ENCODE measurements around the gene ACTL10. TPM values are rescaled to one million over a fixed set of nuclear protein-coding genes. Genes with fewer than 3 reads are reported as not detected.

The ACTL10 gene
- total and polyA plus RNA-seq, 5 donors = 0.27 to 0.71 (median 0.31) TPM

DNA sequence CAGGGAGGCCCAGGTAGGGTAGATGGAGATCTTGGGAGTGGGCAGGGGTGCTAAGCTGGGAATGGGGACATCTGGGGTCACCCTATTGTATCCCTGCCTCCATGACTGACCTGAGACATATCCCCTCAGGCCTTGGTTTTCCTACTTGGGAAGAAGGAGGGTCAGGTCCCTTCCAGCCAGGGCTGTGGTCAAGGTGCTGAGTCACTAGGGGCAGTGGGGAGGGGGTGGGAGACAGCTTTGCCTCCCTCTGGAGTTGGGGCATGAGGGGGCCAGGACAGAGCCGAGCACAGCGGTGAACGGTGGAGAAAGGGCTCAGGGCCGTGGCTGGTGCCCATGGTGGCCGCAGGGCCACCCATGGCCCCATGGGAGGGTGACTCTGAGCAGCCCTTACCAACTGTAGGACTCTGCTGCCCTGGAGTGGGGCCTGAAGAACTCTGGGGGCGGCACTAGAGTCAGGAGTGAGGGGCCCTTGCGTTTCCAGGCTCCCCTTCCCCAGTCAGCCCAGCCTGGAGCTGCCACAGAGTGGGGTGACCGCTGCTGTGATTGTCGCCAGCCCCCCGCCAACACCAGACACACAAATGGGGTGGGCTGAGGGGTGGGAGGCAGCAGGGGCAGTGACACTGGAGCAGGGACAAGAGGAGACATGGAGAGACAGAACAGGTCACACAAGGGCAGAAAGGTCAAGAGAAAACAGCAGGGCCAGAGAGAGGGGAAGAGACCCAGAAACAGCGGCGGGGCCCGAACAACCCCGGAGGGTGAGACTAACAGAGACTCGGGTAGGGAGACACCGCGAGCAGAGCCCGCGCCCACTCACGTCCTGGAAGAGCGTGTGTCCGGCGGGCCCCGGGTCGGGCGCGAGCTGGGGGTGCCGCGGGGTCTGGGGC is 6.9 kb downstream of the ACTL10 start:
- H3K4me1 ChIP-seq (ENCODE audit: control insufficient read depth, insufficient read depth, low read length) = no peaks in the 10 kb centered on the region
- peak in 1 of 2 donors; percentile 2 for ATAC-seq
- intact Hi-C loops (cut with DNase I) = no loop called here

DNA sequence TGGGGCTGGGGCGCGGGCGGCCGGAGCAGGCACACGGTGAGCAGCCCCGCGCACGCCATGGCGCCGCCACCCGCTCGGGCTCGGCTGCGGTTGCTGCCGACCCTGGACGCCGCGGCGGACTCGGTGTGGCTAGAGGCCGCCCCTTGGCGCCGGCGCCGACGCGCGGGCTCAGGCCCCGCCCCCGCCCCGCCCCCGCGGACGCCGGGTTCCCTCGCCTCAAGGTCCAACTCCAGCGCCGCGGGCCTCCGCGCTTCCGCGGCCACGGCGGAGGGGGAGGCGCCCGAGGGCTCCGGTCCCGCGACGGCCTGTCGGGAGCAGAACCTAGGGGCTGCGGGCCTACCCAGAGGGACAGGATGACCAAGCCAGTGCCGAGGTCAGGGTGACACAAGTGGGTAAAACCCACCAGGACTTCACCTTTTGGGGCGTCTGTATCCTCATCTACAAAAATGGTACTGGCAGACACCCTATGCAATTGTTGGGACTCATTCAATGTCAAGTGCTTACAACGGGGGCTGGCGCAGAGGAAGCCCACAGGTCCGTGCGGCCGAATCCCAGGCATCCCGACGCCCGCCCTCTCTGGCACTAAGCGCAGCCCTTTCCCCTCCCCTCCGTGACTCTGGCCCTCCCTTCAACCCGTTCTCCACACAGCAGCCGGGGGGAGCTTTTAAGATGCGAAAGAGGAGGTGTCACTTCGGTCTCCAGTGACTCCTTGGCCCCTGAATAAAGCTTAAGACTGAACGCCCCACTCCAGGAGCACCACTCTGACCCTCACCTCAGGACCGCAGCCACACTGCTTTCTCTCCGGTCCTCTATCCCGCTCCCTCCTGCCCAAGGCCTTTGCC is 7.8 kb downstream of the ACTL10 start, which contains the start of gene NECAB3:
TSS of gene NECAB3 (minus strand) at position 135 of the 842 bp plus-strand sequence. CDS start at position 59, 76 bp downstream.
- peak within 1 kb of the TSS; percentile 59 for H3K27ac ChIP-seq (ENCODE audit: low read length)
- peak; percentile 82 for ATAC-seq
- DNase-seq = peak; percentile 83 to 96 (median 94)
- peak within 1 kb of the TSS; percentile 78 for H3K4me3 ChIP-seq (ENCODE audit: low read length)
- H3K4me1 ChIP-seq (ENCODE audit: control insufficient read depth, insufficient read depth, low read length) = no peaks in the 10 kb centered on the region
- intact Hi-C loops (cut with DNase I) = no loop called here
- 3% methylated on average over 73 of the region's 73 CpGs for WGBS
- H3K27me3 ChIP-seq (ENCODE audit: control insufficient read depth, insufficient read depth) = no peaks in the 10 kb centered on the region
- no peaks in the 10 kb centered on the region for H3K9me3 ChIP-seq (ENCODE audit: control insufficient read depth, low read length)

More for the DNA sequence above, 6.9 kb downstream of the ACTL10 start:
- no peaks in the 10 kb centered on the region for H3K27me3 ChIP-seq (ENCODE audit: control insufficient read depth, insufficient read depth)
- peak overlapping the region; percentile 78 for H3K4me3 ChIP-seq (ENCODE audit: low read length)
- 16% methylated on average over 29 of the region's 29 CpGs for WGBS
- H3K9me3 ChIP-seq (ENCODE audit: control insufficient read depth, low read length) = no peaks in the 10 kb centered on the region
- DNase-seq = peak in 2 of 3 donors; percentile 61 to 71
- H3K27ac ChIP-seq (ENCODE audit: low read length) = peak overlapping the region; percentile 55

GRCh38 chr20:33675136-33675959 is 8.6 kb downstream of the ACTL10 start:
- Histone ChIP-seq H3K27ac (ENCODE audit: low read length) (peak overlapping the region; percentile 59), H3K27me3 (ENCODE audit: control insufficient read depth, insufficient read depth) (no peaks in the 10 kb centered on the region), H3K9me3 (ENCODE audit: control insufficient read depth, low read length) (no peaks in the 10 kb centered on the region), H3K4me3 (ENCODE audit: low read length) (no peak overlapping the region), H3K4me1 (ENCODE audit: control insufficient read depth, insufficient read depth, low read length) (no peaks in the 10 kb centered on the region)
- WGBS = 45% methylated on average over 16 of the region's 16 CpGs
- ATAC-seq = peak; percentile 10 to 38
- peak; percentile 57 to 85 (median 70) for DNase-seq
- intact Hi-C loops (cut with DNase I) = no loop called here

DNA sequence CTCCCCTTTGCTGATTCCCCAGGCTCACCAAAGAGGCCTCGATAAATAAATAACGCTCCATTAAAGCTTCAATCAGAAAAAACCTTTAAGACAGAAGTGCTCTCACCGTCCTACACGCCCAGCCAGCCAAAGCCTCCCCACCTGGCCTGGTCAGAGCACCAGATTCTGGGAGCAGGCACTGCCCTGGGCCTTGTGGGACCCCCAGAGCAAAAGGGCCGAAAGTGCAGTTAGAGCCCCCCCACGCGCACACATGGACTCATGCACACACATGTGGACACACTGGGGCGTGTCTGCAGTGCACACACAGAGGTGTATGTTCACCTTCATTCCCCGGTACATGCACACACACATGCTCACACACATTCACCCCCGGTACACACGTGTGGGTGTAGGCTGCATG is 9.4 kb downstream of the ACTL10 start:
- ATAC-seq (no peak), DNase-seq (no peak)
- no peaks in the 10 kb centered on the region for H3K4me1 ChIP-seq (ENCODE audit: control insufficient read depth, insufficient read depth, low read length)
- intact Hi-C loops (cut with DNase I) = no loop called here
- peak overlapping the region; percentile 59 for H3K27ac ChIP-seq (ENCODE audit: low read length)
- H3K27me3 ChIP-seq (ENCODE audit: control insufficient read depth, insufficient read depth) = no peaks in the 10 kb centered on the region
- H3K9me3 ChIP-seq (ENCODE audit: control insufficient read depth, low read length) = no peaks in the 10 kb centered on the region
- 90% methylated on average over 11 of the region's 11 CpGs for WGBS
- no peak overlapping the region for H3K4me3 ChIP-seq (ENCODE audit: low read length)

DNA sequence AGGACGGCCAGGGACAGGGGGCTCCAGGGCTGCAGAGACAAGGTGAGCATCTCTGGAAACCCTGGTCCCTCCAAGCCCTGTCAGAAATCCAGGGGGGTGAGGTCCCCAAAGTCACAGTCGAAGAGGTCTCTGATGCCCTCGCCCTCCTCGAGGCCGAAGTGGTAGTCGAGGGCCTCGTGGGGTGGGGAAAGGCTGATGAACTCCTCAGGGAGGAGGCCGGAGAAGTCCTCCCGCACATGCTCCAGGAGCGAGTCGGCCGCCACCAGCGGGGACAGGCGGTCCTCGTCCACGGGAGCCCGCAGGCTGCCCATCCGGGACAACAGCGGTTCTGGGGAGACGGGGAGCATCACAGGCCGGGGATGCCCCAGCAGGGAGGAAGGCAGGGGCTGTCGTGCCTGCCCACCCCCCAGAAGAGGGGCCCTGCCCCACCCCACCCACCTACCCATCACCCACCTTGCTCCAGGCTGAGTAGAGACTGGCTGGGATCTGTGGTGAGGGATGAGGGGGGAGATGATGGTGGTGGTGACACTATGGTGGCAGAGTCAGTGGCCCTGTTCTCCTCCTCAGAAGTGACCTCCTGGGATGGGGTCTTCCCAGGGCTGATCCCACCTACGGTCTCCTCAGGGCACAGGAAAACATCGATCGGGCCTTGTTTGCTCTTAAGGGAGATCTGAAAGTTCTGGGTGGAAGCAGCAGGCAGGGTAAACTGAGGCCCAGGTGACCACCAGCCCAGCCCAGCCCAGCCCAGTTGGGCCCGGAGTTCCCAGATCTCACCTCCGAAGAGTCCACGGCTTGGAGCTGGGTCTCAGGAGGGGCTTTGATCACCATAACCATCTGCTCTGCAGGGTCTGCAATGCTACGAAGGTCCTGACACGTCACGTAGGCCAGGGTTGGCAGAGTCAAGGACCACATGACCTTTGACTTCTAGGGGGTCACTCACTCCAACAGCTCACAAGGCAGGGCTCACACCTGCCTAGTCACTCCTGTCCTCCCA is 10.2 kb downstream of the ACTL10 start:
- Histone ChIP-seq H3K27ac (ENCODE audit: low read length) (peak overlapping the region; percentile 5), H3K27me3 (ENCODE audit: control insufficient read depth, insufficient read depth) (no peaks in the 10 kb centered on the region), H3K4me1 (ENCODE audit: control insufficient read depth, insufficient read depth, low read length) (no peaks in the 10 kb centered on the region), H3K4me3 (ENCODE audit: low read length) (no peak overlapping the region), H3K9me3 (ENCODE audit: control insufficient read depth, low read length) (no peaks in the 10 kb centered on the region)
- whole genome bisulfite sequencing = 95% methylated on average over 31 of the region's 31 CpGs
- no peak for ATAC-seq
- intact Hi-C loops (cut with DNase I) = no loop called here
- DNase-seq = peak in 1 of 3 donors; percentile 66

GRCh38 chr20:33677991-33678702 is 11.4 kb downstream of the ACTL10 start:
- intact Hi-C loops (cut with DNase I) = no loop called here
- no peak overlapping the region for H3K27ac ChIP-seq (ENCODE audit: low read length)
- DNase-seq (peak; percentile 78 to 93 (median 89)), ATAC-seq (peak; percentile 43 to 67)
- H3K4me1 ChIP-seq (ENCODE audit: control insufficient read depth, insufficient read depth, low read length) = no peaks in the 10 kb centered on the region
- no peaks in the 10 kb centered on the region for H3K27me3 ChIP-seq (ENCODE audit: control insufficient read depth, insufficient read depth)
- no peaks in the 10 kb centered on the region for H3K9me3 ChIP-seq (ENCODE audit: control insufficient read depth, low read length)
- 67% methylated on average over 15 of the region's 15 CpGs for WGBS
- H3K4me3 ChIP-seq (ENCODE audit: low read length) = no peak overlapping the region

DNA sequence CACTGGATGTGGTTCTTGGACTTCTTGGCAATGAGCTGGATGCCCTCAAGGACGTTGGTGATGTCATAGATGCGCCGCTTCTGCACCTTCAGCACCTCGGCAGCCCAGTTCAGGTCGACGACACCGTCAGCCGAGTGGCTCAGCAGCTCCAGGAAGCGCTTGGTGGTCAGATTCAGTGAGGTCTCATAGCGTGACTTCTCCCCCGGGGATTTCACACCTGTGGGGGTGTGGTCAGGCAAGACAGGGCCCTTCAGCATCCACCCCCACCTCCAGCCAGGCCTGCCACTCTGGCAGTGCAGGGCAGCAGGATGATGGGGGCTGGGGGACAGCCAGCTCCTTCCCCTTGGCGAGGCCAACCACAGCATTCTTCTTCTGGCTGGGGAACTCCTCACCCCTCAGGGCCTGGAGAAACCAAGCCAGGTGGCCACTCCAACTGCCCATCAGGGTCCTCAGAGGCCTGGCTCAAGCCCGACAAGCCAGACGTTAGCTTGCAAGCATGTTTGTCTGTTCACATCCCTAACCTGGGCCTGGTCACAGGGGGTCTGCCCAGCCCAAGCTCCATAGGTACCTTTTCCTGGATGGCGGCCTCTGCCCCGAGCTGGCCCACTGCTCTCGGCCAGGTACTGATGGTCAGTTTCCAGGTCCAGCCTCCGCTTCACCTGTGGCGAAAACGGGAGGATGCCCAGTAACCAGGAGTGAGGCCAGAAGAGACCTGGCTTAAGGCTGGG is 13.2 kb downstream of the ACTL10 start:
- H3K9me3 ChIP-seq (ENCODE audit: control insufficient read depth, low read length) = no peaks in the 10 kb centered on the region
- DNase-seq (peak in 1 of 3 donors; percentile 64), ATAC-seq (no peak)
- H3K27ac ChIP-seq (ENCODE audit: low read length) = no peak overlapping the region
- no peak overlapping the region for H3K4me3 ChIP-seq (ENCODE audit: low read length)
- no peaks in the 10 kb centered on the region for H3K27me3 ChIP-seq (ENCODE audit: control insufficient read depth, insufficient read depth)
- 91% methylated on average over 20 of the region's 20 CpGs for WGBS
- intact Hi-C loops (cut with DNase I) = no loop called here
- no peaks in the 10 kb centered on the region for H3K4me1 ChIP-seq (ENCODE audit: control insufficient read depth, insufficient read depth, low read length)

DNA sequence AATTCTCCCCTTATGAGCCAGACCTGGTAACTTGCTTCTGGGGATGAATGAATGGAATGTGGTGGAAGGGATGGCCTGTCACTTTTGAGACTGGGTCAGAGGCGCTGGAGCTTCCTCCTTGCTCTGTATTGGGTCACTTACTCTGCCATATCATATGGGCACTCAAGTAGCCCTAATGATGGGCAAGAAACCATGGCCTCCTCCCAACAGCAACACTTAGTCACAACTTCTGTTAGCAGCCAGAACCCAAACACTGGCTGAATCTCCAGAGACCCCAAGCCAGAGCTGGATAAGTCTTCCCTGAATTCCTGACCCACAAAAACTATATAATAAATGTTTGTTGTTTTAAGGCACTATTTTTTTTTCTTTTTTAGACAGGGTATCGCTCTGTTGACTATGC is 13.9 kb downstream of the ACTL10 start:
- Histone ChIP-seq H3K4me1 (ENCODE audit: control insufficient read depth, insufficient read depth, low read length) (no peaks in the 10 kb centered on the region), H3K27ac (ENCODE audit: low read length) (no peak overlapping the region), H3K4me3 (ENCODE audit: low read length) (no peak overlapping the region), H3K9me3 (ENCODE audit: control insufficient read depth, low read length) (no peaks in the 10 kb centered on the region), H3K27me3 (ENCODE audit: control insufficient read depth, insufficient read depth) (no peaks in the 10 kb centered on the region)
- peak in 2 of 3 donors; percentile 35 to 49 for DNase-seq
- intact Hi-C loops (cut with DNase I) = no loop called here
- 68% methylated on average over 2 of the region's 2 CpGs for WGBS
- ATAC-seq = no peak

DNA sequence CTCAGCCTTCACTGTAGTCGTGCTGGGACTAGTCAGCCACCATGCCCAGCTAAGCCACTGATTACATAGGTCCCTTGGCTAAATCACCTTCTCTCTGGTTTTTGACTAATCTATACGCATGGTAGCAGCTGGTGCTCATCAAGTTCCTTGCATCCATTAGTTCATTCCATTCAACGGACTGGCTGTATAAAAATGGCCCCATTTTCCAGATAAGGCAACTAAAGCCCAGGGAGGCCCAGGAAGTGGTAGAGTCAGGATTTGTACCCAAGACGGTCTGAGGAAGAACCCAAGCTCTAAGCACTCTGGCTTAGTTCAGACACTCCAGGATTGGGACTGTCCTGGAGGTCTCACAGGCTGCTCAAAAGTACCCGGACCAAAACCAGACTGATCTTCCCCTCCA is 14.5 kb downstream of the ACTL10 start:
- no peak for ATAC-seq
- H3K27ac ChIP-seq (ENCODE audit: low read length) = no peak overlapping the region
- DNase-seq = no peak
- H3K4me3 ChIP-seq (ENCODE audit: low read length) = no peak overlapping the region
- H3K4me1 ChIP-seq (ENCODE audit: control insufficient read depth, insufficient read depth, low read length) = no peaks in the 10 kb centered on the region
- H3K9me3 ChIP-seq (ENCODE audit: control insufficient read depth, low read length) = no peaks in the 10 kb centered on the region
- intact Hi-C loops (cut with DNase I) = no loop called here
- WGBS = 81% methylated on average over 5 of the region's 5 CpGs
- H3K27me3 ChIP-seq (ENCODE audit: control insufficient read depth, insufficient read depth) = no peaks in the 10 kb centered on the region
